Stimulated activated CD8-positive, alpha-beta memory T cell treated with anti-CD3 and anti-CD28 coated beads, Interleukin-15, amount 100 ng/mL, for 1 hour (primary cell): ENCODE data around the gene RPS27.
"Not testable (repeated sequence)": the region's sequence is repeated elsewhere in the genome, so short reads cannot be mapped to it uniquely, and the experiment has no call there.

Experiments used
- DNase-seq: peaks from one replicate; pipeline ENCODE4 v3.0.0-alpha.2; 2020; ENCODE audit warnings: low read depth

The RPS27 gene

GRCh38 chr1:153961421-153961820 is 29.1 kb upstream of the RPS27 start:
- no peak for DNase-seq

GRCh38 chr1:153962088-153963029 is 28.2 kb upstream of the RPS27 start:
- no peak for DNase-seq

GRCh38 chr1:153963030-153963849 is 27.3 kb upstream of the RPS27 start, which contains the start of gene SLC39A1:
TSS of gene SLC39A1 (minus strand) at chr1:153963537. CDS start at chr1:153962715, 822 bp downstream.
- DNase-seq = peak; percentile 93

GRCh38 chr1:153963850-153964331 is 26.7 kb upstream of the RPS27 start:
- DNase-seq = no peak

GRCh38 chr1:153967107-153967999 is 23.2 kb upstream of the RPS27 start, which contains the start of gene CREB3L4:
TSS of gene CREB3L4 (plus strand) at chr1:153967902. CDS start at chr1:153968526, 624 bp downstream.
- peak; percentile 61 for DNase-seq

GRCh38 chr1:153968000-153968363 is 22.6 kb upstream of the RPS27 start:
- no peak for DNase-seq

GRCh38 chr1:153968408-153968807 is 22.2 kb upstream of the RPS27 start:
- no peak for DNase-seq

- DNase-seq = no peak
Observed at GRCh38 chr1:153968972-153969371, 21.6 kb upstream of the RPS27 start.

GRCh38 chr1:153970346-153970745 is 20.2 kb upstream of the RPS27 start:
- DNase-seq = no peak

- DNase-seq = no peak
Observed at GRCh38 chr1:153973071-153973470, 17.5 kb upstream of the RPS27 start.

- DNase-seq = no peak
Observed at GRCh38 chr1:153973525-153973924, 17.0 kb upstream of the RPS27 start.

- no peak for DNase-seq
Observed at GRCh38 chr1:153976819-153977249, 13.7 kb upstream of the RPS27 start.

GRCh38 chr1:153977250-153978240 is 13.0 kb upstream of the RPS27 start, which contains the start of gene JTB:
TSS of gene JTB (minus strand) at chr1:153977674. CDS start at chr1:153977252, 422 bp downstream.
- DNase-seq = peak; percentile 70

GRCh38 chr1:153978274-153978909 is 12.2 kb upstream of the RPS27 start:
- DNase-seq = no peak

GRCh38 chr1:153979091-153979490 is 11.5 kb upstream of the RPS27 start:
- DNase-seq = not testable (repeated sequence)

GRCh38 chr1:153981735-153982134 is 8.8 kb upstream of the RPS27 start:
- not testable (repeated sequence) for DNase-seq

GRCh38 chr1:153984123-153984894 is 6.3 kb upstream of the RPS27 start:
- DNase-seq = no peak

- no peak for DNase-seq
Observed at GRCh38 chr1:153985341-153985912, 5.1 kb upstream of the RPS27 start.
